ENCODE measurements around the gene RNF43.
"Not testable (repeated sequence)": the region's sequence is repeated elsewhere in the genome, so short reads cannot be mapped to it uniquely, and the experiment has no call there.

Gene RNF43

GRCh38 chr17:58410714-58411407 lies 6.5 kb downstream of the RNF43 start:
- H3K4me3 ChIP-seq (ENCODE audit: low read depth, low read length): no peak overlapping the region

- no peak overlapping the region for H3K4me3 ChIP-seq (ENCODE audit: low read depth, low read length)
Measured at GRCh38 chr17:58409432-58409831, 7.9 kb downstream of the RNF43 start.

GRCh38 chr17:58403311-58403710 lies 14.0 kb downstream of the RNF43 start:
- no peak overlapping the region for H3K4me3 ChIP-seq (ENCODE audit: low read depth, low read length)

GRCh38 chr17:58402679-58403078 lies 14.7 kb downstream of the RNF43 start:
- no peak overlapping the region for H3K4me3 ChIP-seq (ENCODE audit: low read depth, low read length)

GRCh38 chr17:58402047-58402446 lies 15.3 kb downstream of the RNF43 start:
- H3K4me3 ChIP-seq (ENCODE audit: low read depth, low read length): no peak overlapping the region

- no peak overlapping the region for H3K4me3 ChIP-seq (ENCODE audit: low read depth, low read length)
Measured at GRCh38 chr17:58401287-58401686, 16.0 kb downstream of the RNF43 start.

- no peak overlapping the region for H3K4me3 ChIP-seq (ENCODE audit: low read depth, low read length)
Measured at GRCh38 chr17:58400826-58401225, 16.5 kb downstream of the RNF43 start.

GRCh38 chr17:58399974-58400373 lies 17.4 kb downstream of the RNF43 start:
- no peak overlapping the region for H3K4me3 ChIP-seq (ENCODE audit: low read depth, low read length)

GRCh38 chr17:58398574-58399266 lies 18.6 kb downstream of the RNF43 start:
- no peak overlapping the region for H3K4me3 ChIP-seq (ENCODE audit: low read depth, low read length)

GRCh38 chr17:58397421-58397820 lies 19.9 kb downstream of the RNF43 start:
- not testable (repeated sequence) for H3K4me3 ChIP-seq (ENCODE audit: low read depth, low read length)

GRCh38 chr17:58396173-58396572 lies 21.2 kb downstream of the RNF43 start:
- H3K4me3 ChIP-seq (ENCODE audit: low read depth, low read length): no peak overlapping the region

- no peak overlapping the region for H3K4me3 ChIP-seq (ENCODE audit: low read depth, low read length)
Measured at GRCh38 chr17:58394534-58395223, 22.7 kb downstream of the RNF43 start.

GRCh38 chr17:58391302-58391984 lies 25.9 kb downstream of the RNF43 start:
- no peak overlapping the region for H3K4me3 ChIP-seq (ENCODE audit: low read depth, low read length)

GRCh38 chr17:58390884-58391283 lies 26.4 kb downstream of the RNF43 start:
- no peak overlapping the region for H3K4me3 ChIP-seq (ENCODE audit: low read depth, low read length)

GRCh38 chr17:58388302-58389190 lies 28.8 kb downstream of the RNF43 start:
- H3K4me3 ChIP-seq (ENCODE audit: low read depth, low read length): no peak overlapping the region

GRCh38 chr17:58387834-58388233 lies 29.5 kb downstream of the RNF43 start:
- H3K4me3 ChIP-seq (ENCODE audit: low read depth, low read length): no peak overlapping the region

GRCh38 chr17:58386708-58387107 lies 30.6 kb downstream of the RNF43 start:
- no peak overlapping the region for H3K4me3 ChIP-seq (ENCODE audit: low read depth, low read length)

GRCh38 chr17:58385359-58385899 lies 31.9 kb downstream of the RNF43 start:
- no peak overlapping the region for H3K4me3 ChIP-seq (ENCODE audit: low read depth, low read length)

GRCh38 chr17:58384897-58385296 lies 32.4 kb downstream of the RNF43 start:
- H3K4me3 ChIP-seq (ENCODE audit: low read depth, low read length): no peak overlapping the region

- no peak overlapping the region for H3K4me3 ChIP-seq (ENCODE audit: low read depth, low read length)
Measured at GRCh38 chr17:58383892-58384462, 33.4 kb downstream of the RNF43 start.

All from iPS-11a (cell line).